B cell (primary cell): Measurements from ENCODE around the gene MSH6.

Experiments
- CTCF ChIP-seq: fragments of 200-600 bp; IDR thresholded peaks from one replicate; pipeline ENCODE4 v1.8.0; 2022; ENCODE audit warnings: antibody characterized with exemption, mild to moderate bottlenecking
- EZH2 ChIP-seq: IDR thresholded peaks from 2 replicates; pipeline ENCODE4 v1.6.1; 2012; ENCODE audit warnings: borderline replicate concordance, low read depth, mild to moderate bottlenecking, moderate library complexity, low read length; ENCODE audit not compliant: insufficient read depth, poor library complexity, severe bottlenecking

GRCh38 chr2:47844162-47844561 is 61.2 kb downstream of the MSH6 start:
- no peak for TF ChIP-seq EZH2
- TF ChIP-seq CTCF: no peak
